Measurements from ENCODE around the gene WFDC6. TPM values are rescaled to one million over a fixed set of nuclear protein-coding genes. Genes with fewer than 3 reads are reported as not detected.

WFDC6 gene
- total RNA-seq, 1 experiment from 2014 or later = not detected

DNA sequence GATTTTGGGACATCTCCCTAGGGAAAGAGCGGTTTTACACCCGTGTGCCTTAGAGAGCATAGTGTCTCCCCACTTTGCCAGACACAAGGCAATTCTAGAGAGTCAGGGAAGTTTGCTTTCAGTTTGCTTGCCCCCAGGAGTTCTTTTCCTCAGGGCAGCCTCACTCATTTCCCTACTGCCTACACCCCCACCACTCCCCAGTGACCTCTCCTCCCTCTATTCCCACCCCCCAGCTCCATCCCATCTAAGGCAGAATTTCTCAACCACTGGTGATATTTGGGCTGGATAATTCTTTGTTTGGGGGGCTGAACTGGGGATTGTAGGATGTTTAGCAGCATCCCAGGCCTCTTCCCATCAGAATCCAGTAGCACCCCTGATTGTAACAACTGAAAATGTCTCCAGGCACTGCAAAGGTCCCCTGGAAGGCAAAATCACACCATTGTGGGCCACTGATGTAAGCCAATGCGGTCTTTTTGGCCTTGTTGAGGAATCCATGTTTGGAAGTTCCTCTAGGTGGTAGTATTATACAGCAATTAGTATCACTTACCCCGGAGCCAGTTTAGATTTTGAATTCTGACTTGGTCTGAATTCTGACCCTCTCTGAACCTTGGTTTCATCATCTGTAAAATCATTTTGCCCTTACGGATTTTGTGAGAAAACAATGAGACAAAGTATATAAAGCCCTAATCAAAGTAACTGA, 6.6 kb upstream of the WFDC6 start:
- no peak overlapping the region for H3K4me2 ChIP-seq
- no peak overlapping the region for H3K27ac ChIP-seq
- POLR2A ChIA-PET (ENCODE audit: unreplicated experiment) = interaction anchor here (0.5 kb wide), 1 partner anchor 11 kb away, joined by 27 read pairs; no protein-coding TSS in a partner anchor
- H3K9me3 ChIP-seq (ENCODE audit: insufficient read depth, low read depth) = peaks cover under 1% of the 10 kb centered on the region; the same call in 1 of the 2 replicates
- H3K79me2 ChIP-seq (ENCODE audit: low read depth) = no peaks in the 10 kb centered on the region
- no TSS peak for BruUV-seq (replicated peaks)
- TF ChIP-seq, protein P1, sequence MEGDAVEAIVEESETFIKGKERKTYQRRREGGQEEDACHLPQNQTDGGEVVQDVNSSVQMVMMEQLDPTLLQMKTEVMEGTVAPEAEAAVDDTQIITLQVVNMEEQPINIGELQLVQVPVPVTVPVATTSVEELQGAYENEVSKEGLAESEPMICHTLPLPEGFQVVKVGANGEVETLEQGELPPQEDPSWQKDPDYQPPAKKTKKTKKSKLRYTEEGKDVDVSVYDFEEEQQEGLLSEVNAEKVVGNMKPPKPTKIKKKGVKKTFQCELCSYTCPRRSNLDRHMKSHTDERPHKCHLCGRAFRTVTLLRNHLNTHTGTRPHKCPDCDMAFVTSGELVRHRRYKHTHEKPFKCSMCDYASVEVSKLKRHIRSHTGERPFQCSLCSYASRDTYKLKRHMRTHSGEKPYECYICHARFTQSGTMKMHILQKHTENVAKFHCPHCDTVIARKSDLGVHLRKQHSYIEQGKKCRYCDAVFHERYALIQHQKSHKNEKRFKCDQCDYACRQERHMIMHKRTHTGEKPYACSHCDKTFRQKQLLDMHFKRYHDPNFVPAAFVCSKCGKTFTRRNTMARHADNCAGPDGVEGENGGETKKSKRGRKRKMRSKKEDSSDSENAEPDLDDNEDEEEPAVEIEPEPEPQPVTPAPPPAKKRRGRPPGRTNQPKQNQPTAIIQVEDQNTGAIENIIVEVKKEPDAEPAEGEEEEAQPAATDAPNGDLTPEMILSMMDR (conservative IDR thresholded peaks at IDR 0.05) = peak; percentile 64
- no peak for TF ChIP-seq EZH2 (IDR thresholded peaks at IDR 0.05; ENCODE audit: low read depth)
- H2AFZ ChIP-seq = no peak overlapping the region
- H3K36me3 ChIP-seq (ENCODE audit: low read depth) = no peaks in the 10 kb centered on the region
- no peaks in the 10 kb centered on the region for H4K20me1 ChIP-seq (ENCODE audit: insufficient read depth)
- CTCF ChIA-PET = interaction anchor here (0.7 kb wide), 1 partner anchor 225 kb away, joined by 3 read pairs; no protein-coding TSS in a partner anchor
- no peaks in the 10 kb centered on the region for H3K27me3 ChIP-seq (ENCODE audit: insufficient read depth, low read depth)
- no peak overlapping the region for H3K4me3 ChIP-seq
- no peaks in the 10 kb centered on the region for H3K9me2 ChIP-seq (ENCODE audit: insufficient read depth)
- peaks cover 10% of the 10 kb centered on the region for H3K4me1 ChIP-seq (replicated peaks; ENCODE audit: insufficient read depth)
- intact Hi-C loops (cut with micrococcal nuclease; ENCODE audit: unreplicated experiment) = loop anchor here (1.0 kb wide), 1 partner anchor 225 kb away; no protein-coding TSS in a partner anchor
- no peak for DNase-seq
- H3F3A ChIP-seq (ENCODE audit: insufficient read depth, low read depth) = no peaks in the 10 kb centered on the region; the same call in 1 of the 2 replicates

DNA sequence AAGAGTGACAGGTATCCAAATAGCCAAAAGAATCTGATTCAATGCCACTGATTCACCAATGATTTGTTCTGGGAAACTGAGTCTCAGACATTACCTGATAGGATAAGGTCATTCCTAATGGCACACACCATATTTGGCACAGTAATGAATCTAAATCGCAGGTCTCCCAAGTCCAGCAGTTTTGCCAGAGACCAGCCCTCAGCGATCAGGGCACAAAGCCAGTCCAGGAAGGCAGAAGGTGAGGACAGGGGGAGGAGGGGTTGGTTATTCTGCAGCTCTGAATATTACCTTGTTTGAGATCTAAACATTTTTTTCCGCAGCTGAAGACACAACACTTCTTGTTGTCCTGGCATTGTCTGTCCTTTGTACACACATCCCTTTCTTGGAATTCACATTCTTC, 6.1 kb upstream of the WFDC6 start:
- peaks cover 10% of the 10 kb centered on the region for H3K4me1 ChIP-seq (replicated peaks; ENCODE audit: insufficient read depth)
- no peak for DNase-seq
- H3K27ac ChIP-seq = no peak overlapping the region
- CTCF ChIA-PET = interaction anchor here (0.7 kb wide), 1 partner anchor 225 kb away, joined by 3 read pairs; no protein-coding TSS in a partner anchor
- no peaks in the 10 kb centered on the region for H3K36me3 ChIP-seq (ENCODE audit: low read depth)
- POLR2A ChIA-PET (ENCODE audit: unreplicated experiment) = no interaction called here
- H3K79me2 ChIP-seq (ENCODE audit: low read depth) = no peaks in the 10 kb centered on the region
- H3K9me3 ChIP-seq (ENCODE audit: insufficient read depth, low read depth) = no peaks in the 10 kb centered on the region
- H3K9me2 ChIP-seq (ENCODE audit: insufficient read depth) = no peaks in the 10 kb centered on the region
- no TSS peak for BruUV-seq (replicated peaks)
- no peak overlapping the region for H3K4me2 ChIP-seq
- no peak overlapping the region for H3K4me3 ChIP-seq
- H2AFZ ChIP-seq = no peak overlapping the region
- TF ChIP-seq, protein P1 (conservative IDR thresholded peaks at IDR 0.05) = no peak
- TF ChIP-seq EZH2 (IDR thresholded peaks at IDR 0.05; ENCODE audit: low read depth) = no peak
- H3K27me3 ChIP-seq (ENCODE audit: insufficient read depth, low read depth) = no peaks in the 10 kb centered on the region
- no peaks in the 10 kb centered on the region; the same call in 1 of the 2 replicates for H3F3A ChIP-seq (ENCODE audit: insufficient read depth, low read depth)
- intact Hi-C loops (cut with micrococcal nuclease; ENCODE audit: unreplicated experiment) = no loop called here
- H4K20me1 ChIP-seq (ENCODE audit: insufficient read depth) = no peaks in the 10 kb centered on the region

DNA sequence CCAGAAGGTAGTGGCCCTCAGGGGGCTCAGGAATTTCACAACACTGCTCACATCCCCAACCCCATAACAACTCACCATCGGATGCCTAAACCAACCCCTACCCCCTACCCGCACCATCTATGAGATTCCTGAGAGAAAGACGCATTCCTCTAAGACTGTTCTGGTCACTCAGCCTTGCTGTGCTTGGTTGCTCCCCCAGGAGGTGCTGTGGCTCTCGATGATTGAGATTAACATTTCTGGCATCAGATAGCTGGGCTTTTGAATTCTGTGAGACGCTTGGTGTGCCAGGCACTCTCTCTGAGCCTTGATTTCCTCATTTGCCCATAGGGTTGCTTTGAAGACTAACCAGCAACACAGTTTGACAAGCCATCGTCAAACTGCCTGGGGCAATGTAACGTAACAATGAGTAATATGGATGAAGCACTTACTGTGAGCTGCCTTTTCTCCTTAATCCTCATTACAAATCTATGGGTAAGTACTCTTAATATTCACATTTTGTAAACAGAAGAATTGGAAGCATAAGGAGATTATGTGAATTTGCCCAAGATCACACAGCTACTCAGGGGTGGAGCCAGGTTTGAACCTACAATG, 978 bp downstream of the WFDC6 start:
- Histone ChIP-seq H3K4me2 (peak overlapping the region; percentile 35), H3K27me3 (ENCODE audit: insufficient read depth, low read depth) (no peaks in the 10 kb centered on the region)
- no TSS peak for BruUV-seq (replicated peaks)

More for the DNA sequence above, 978 bp downstream of the WFDC6 start:
- no peak for TF ChIP-seq EZH2 (IDR thresholded peaks at IDR 0.05; ENCODE audit: low read depth)
- TF ChIP-seq, protein P1 (conservative IDR thresholded peaks at IDR 0.05) = peak; percentile 53; the same call in 1 of the 2 replicates
- intact Hi-C loops (cut with micrococcal nuclease; ENCODE audit: unreplicated experiment) = loop anchor here (1.0 kb wide), 1 partner anchor 69 kb away; the partner anchor contains the start of gene WFDC2
- Histone ChIP-seq H3F3A (ENCODE audit: insufficient read depth, low read depth) (peaks cover 7% of the 10 kb centered on the region; the same call in 1 of the 2 replicates), H3K4me1 (replicated peaks; ENCODE audit: insufficient read depth) (peaks cover 12% of the 10 kb centered on the region), H3K9me2 (ENCODE audit: insufficient read depth) (no peaks in the 10 kb centered on the region), H3K36me3 (ENCODE audit: low read depth) (no peaks in the 10 kb centered on the region), H3K9me3 (ENCODE audit: insufficient read depth, low read depth) (no peaks in the 10 kb centered on the region), H3K27ac (no peak overlapping the region), H4K20me1 (ENCODE audit: insufficient read depth) (no peaks in the 10 kb centered on the region), H3K4me3 (no peak overlapping the region), H3K79me2 (ENCODE audit: low read depth) (no peaks in the 10 kb centered on the region), H2AFZ (no peak overlapping the region)
- POLR2A ChIA-PET (ENCODE audit: unreplicated experiment) = no interaction called here
- DNase-seq = peak in 1 of 2 experiments; percentile 81
- CTCF ChIA-PET = interaction anchor here (0.5 kb wide), 1 partner anchor 10 kb away, joined by 3 read pairs; no protein-coding TSS in a partner anchor
